Measurements from ENCODE around the gene STIM2.

STIM2 gene

GRCh38 chr4:27017623-27018022, 157.0 kb downstream of the STIM2 start:
- H3K9me3 ChIP-seq (ENCODE audit: insufficient read depth, low read depth, low read length), result no peaks in the 10 kb centered on the region
- no peak overlapping the region for H3K27ac ChIP-seq (ENCODE audit: low read depth, low read length)
- no CpG with 5 or more reads among the region's 12 CpGs for WGBS (ENCODE audit: extremely low coverage, insufficient coverage, insufficient read length)
- peaks cover 4 to 5% of the 10 kb centered on the region in 2 experiments for H3K36me3 ChIP-seq (ENCODE audit: control insufficient read depth in 1 of 2, insufficient read depth in 2 of 2, low read length in 2 of 2)
- H3K79me1 ChIP-seq (ENCODE audit: low read length), result no peaks in the 10 kb centered on the region
- H3K14ac ChIP-seq (ENCODE audit: low read length), result no peak overlapping the region
- no peak overlapping the region for H3K4me3 ChIP-seq (ENCODE audit: low read depth, low read length)
- no peak overlapping the region for H4K8ac ChIP-seq (ENCODE audit: low read depth, low read length)
- no peak overlapping the region for H3K4me2 ChIP-seq (ENCODE audit: low read length)
- H3K4ac ChIP-seq (ENCODE audit: low read depth, low read length), result no peak overlapping the region
- no peak overlapping the region for H4K91ac ChIP-seq (ENCODE audit: low read depth, low read length)
- H3K9ac ChIP-seq (ENCODE audit: low read length), result no peak overlapping the region
- no peak overlapping the region for H3K18ac ChIP-seq (ENCODE audit: low read length)
- no peak overlapping the region for H3K23ac ChIP-seq (ENCODE audit: low read length)
- no peak overlapping the region for H4K12ac ChIP-seq (ENCODE audit: low read depth, low read length)
- no peaks in the 10 kb centered on the region for H3K4me1 ChIP-seq (ENCODE audit: control insufficient read depth in 1 of 2, insufficient read depth in 2 of 2, low read length in 2 of 2)
- H2BK5ac ChIP-seq (ENCODE audit: low read depth, low read length, poor library complexity), result no peak overlapping the region
- no peak overlapping the region for H2BK12ac ChIP-seq (ENCODE audit: low read length)
- no peaks in the 10 kb centered on the region for H3K27me3 ChIP-seq (ENCODE audit: insufficient read depth, low read length)
- no peak overlapping the region for H2AFZ ChIP-seq (ENCODE audit: insufficient read depth, low read length, poor library complexity)
- H2BK120ac ChIP-seq (ENCODE audit: insufficient read depth, low read length, poor library complexity), result no peak overlapping the region
- no peak overlapping the region for H2AK5ac ChIP-seq (ENCODE audit: low read length)
- no peaks in the 10 kb centered on the region for H3K79me2 ChIP-seq (ENCODE audit: control insufficient read depth, insufficient read depth, low read length, poor library complexity)
- no peak for DNase-seq

DNA sequence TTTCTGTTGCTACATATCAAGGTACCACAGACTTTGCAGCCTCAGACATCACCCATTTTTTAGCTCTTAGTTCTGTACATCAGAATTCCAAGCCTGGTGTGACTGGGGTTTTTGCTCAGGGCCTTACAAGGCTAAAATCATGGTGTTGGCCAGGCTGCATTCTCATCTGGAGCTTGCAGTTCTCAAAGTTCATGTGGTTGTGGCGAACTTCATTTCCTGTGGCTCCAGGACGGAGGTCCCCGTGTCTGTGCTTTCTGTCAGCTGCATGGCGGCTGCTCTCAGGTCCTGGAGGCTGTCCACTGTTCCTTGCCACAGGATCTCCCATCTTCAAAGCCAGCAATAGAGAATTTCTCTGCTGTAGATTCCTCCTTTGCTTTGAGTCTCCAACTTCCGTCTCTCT, 157.4 kb downstream of the STIM2 start:
- peaks cover 5 to 6% of the 10 kb centered on the region in 2 experiments for H3K36me3 ChIP-seq (ENCODE audit: control insufficient read depth in 1 of 2, insufficient read depth in 2 of 2, low read length in 2 of 2)
- H3K4me3 ChIP-seq (ENCODE audit: low read depth, low read length), result no peak overlapping the region
- H3K27me3 ChIP-seq (ENCODE audit: insufficient read depth, low read length), result no peaks in the 10 kb centered on the region
- no peaks in the 10 kb centered on the region for H3K79me2 ChIP-seq (ENCODE audit: control insufficient read depth, insufficient read depth, low read length, poor library complexity)
- H3K79me1 ChIP-seq (ENCODE audit: low read length), result no peaks in the 10 kb centered on the region
- H3K4ac ChIP-seq (ENCODE audit: low read depth, low read length), result no peak overlapping the region
- no peak overlapping the region for H2AFZ ChIP-seq (ENCODE audit: insufficient read depth, low read length, poor library complexity)
- no peak overlapping the region for H3K4me2 ChIP-seq (ENCODE audit: low read length)
- H2BK120ac ChIP-seq (ENCODE audit: insufficient read depth, low read length, poor library complexity), result no peak overlapping the region
- H3K4me1 ChIP-seq (ENCODE audit: control insufficient read depth in 1 of 2, insufficient read depth in 2 of 2, low read length in 2 of 2), result no peaks in the 10 kb centered on the region
- H4K12ac ChIP-seq (ENCODE audit: low read depth, low read length), result no peak overlapping the region
- no peak for DNase-seq
- no peak overlapping the region for H2AK5ac ChIP-seq (ENCODE audit: low read length)
- no peak overlapping the region for H2BK12ac ChIP-seq (ENCODE audit: low read length)
- no peaks in the 10 kb centered on the region for H3K9me3 ChIP-seq (ENCODE audit: insufficient read depth, low read depth, low read length)
- H4K91ac ChIP-seq (ENCODE audit: low read depth, low read length), result no peak overlapping the region
- H4K8ac ChIP-seq (ENCODE audit: low read depth, low read length), result no peak overlapping the region
- no peak overlapping the region for H3K18ac ChIP-seq (ENCODE audit: low read length)
- H2BK5ac ChIP-seq (ENCODE audit: low read depth, low read length, poor library complexity), result no peak overlapping the region
- H3K27ac ChIP-seq (ENCODE audit: low read depth, low read length), result no peak overlapping the region
- no peak overlapping the region for H3K14ac ChIP-seq (ENCODE audit: low read length)
- no peak overlapping the region for H3K9ac ChIP-seq (ENCODE audit: low read length)
- H3K23ac ChIP-seq (ENCODE audit: low read length), result no peak overlapping the region
- no CpG with 5 or more reads among the region's 5 CpGs for WGBS (ENCODE audit: extremely low coverage, insufficient coverage, insufficient read length)

DNA sequence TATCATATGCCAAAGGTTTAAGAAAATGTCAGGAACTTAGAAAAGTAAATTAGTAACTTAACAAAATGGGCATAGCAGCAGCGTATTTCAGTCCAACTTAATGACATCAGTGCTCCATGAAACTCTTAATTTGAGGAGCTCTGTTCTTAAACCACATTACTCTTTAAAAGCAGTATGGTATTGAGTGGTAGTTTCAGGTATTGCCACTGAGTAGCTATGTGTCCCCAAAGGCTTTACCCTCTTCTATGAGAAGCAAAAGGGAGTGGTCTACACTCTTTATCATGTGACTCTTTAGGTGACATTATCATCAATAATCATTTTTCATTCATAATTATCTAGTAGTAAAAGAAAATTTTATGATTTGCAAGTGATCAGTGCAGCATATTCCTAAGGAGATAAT, 158.3 kb downstream of the STIM2 start:
- no peak overlapping the region for H4K91ac ChIP-seq (ENCODE audit: low read depth, low read length)
- H2BK5ac ChIP-seq (ENCODE audit: low read depth, low read length, poor library complexity), result no peak overlapping the region
- no peak overlapping the region for H3K27ac ChIP-seq (ENCODE audit: low read depth, low read length)
- H3K4me2 ChIP-seq (ENCODE audit: low read length), result no peak overlapping the region
- no peaks in the 10 kb centered on the region for H3K79me1 ChIP-seq (ENCODE audit: low read length)
- no peak overlapping the region for H2AFZ ChIP-seq (ENCODE audit: insufficient read depth, low read length, poor library complexity)
- no peak overlapping the region for H3K4ac ChIP-seq (ENCODE audit: low read depth, low read length)
- no peak for DNase-seq
- no peak overlapping the region for H2BK120ac ChIP-seq (ENCODE audit: insufficient read depth, low read length, poor library complexity)
- H3K79me2 ChIP-seq (ENCODE audit: control insufficient read depth, insufficient read depth, low read length, poor library complexity), result no peaks in the 10 kb centered on the region
- H3K4me3 ChIP-seq (ENCODE audit: low read depth, low read length), result no peak overlapping the region
- H3K9me3 ChIP-seq (ENCODE audit: insufficient read depth, low read depth, low read length), result no peaks in the 10 kb centered on the region
- H2AK5ac ChIP-seq (ENCODE audit: low read length), result no peak overlapping the region
- no peak overlapping the region for H4K8ac ChIP-seq (ENCODE audit: low read depth, low read length)
- no peak overlapping the region for H2BK12ac ChIP-seq (ENCODE audit: low read length)
- H3K4me1 ChIP-seq (ENCODE audit: control insufficient read depth in 1 of 2, insufficient read depth in 2 of 2, low read length in 2 of 2), result no peaks in the 10 kb centered on the region
- peaks cover 5 to 6% of the 10 kb centered on the region in 2 experiments for H3K36me3 ChIP-seq (ENCODE audit: control insufficient read depth in 1 of 2, insufficient read depth in 2 of 2, low read length in 2 of 2)
- no peak overlapping the region for H3K9ac ChIP-seq (ENCODE audit: low read length)
- no CpG with 5 or more reads among the region's 1 CpG for WGBS (ENCODE audit: extremely low coverage, insufficient coverage, insufficient read length)
- no peak overlapping the region for H3K14ac ChIP-seq (ENCODE audit: low read length)
- no peak overlapping the region for H3K18ac ChIP-seq (ENCODE audit: low read length)
- H3K27me3 ChIP-seq (ENCODE audit: insufficient read depth, low read length), result no peaks in the 10 kb centered on the region
- no peak overlapping the region for H3K23ac ChIP-seq (ENCODE audit: low read length)
- no peak overlapping the region for H4K12ac ChIP-seq (ENCODE audit: low read depth, low read length)

GRCh38 chr4:27019766-27020165, 159.1 kb downstream of the STIM2 start:
- Histone ChIP-seq H3K27me3 (ENCODE audit: insufficient read depth, low read length) (no peaks in the 10 kb centered on the region), H2AFZ (ENCODE audit: insufficient read depth, low read length, poor library complexity) (no peak overlapping the region), H3K4ac (ENCODE audit: low read depth, low read length) (no peak overlapping the region), H2BK120ac (ENCODE audit: insufficient read depth, low read length, poor library complexity) (no peak overlapping the region), H2BK12ac (ENCODE audit: low read length) (no peak overlapping the region), H4K12ac (ENCODE audit: low read depth, low read length) (no peak overlapping the region), H3K4me2 (ENCODE audit: low read length) (no peak overlapping the region), H4K8ac (ENCODE audit: low read depth, low read length) (no peak overlapping the region), H3K23ac (ENCODE audit: low read length) (no peak overlapping the region), H3K79me1 (ENCODE audit: low read length) (no peaks in the 10 kb centered on the region), H3K36me3 (ENCODE audit: control insufficient read depth in 1 of 2, insufficient read depth in 2 of 2, low read length in 2 of 2) (peaks cover 5 to 6% of the 10 kb centered on the region in 2 experiments), H3K27ac (ENCODE audit: low read depth, low read length) (no peak overlapping the region), H3K4me3 (ENCODE audit: low read depth, low read length) (no peak overlapping the region), H2AK5ac (ENCODE audit: low read length) (no peak overlapping the region), H2BK5ac (ENCODE audit: low read depth, low read length, poor library complexity) (no peak overlapping the region), H3K79me2 (ENCODE audit: control insufficient read depth, insufficient read depth, low read length, poor library complexity) (no peaks in the 10 kb centered on the region), H3K18ac (ENCODE audit: low read length) (no peak overlapping the region), H3K4me1 (ENCODE audit: control insufficient read depth in 1 of 2, insufficient read depth in 2 of 2, low read length in 2 of 2) (no peaks in the 10 kb centered on the region), H4K91ac (ENCODE audit: low read depth, low read length) (no peak overlapping the region), H3K9ac (ENCODE audit: low read length) (no peak overlapping the region), H3K9me3 (ENCODE audit: insufficient read depth, low read depth, low read length) (no peaks in the 10 kb centered on the region), H3K14ac (ENCODE audit: low read length) (no peak overlapping the region)
- no peak for DNase-seq
- WGBS (ENCODE audit: extremely low coverage, insufficient coverage, insufficient read length), result no CpG with 5 or more reads among the region's 1 CpG
